Trophoblast cell (in vitro differentiated cells and primary cell): Measurements from ENCODE around the gene TMEM54.

Source experiments
- DNase-seq, 2 donors: peaks; one replicate each; pipeline ENCODE4 v3.0.0-alpha.2; 2016
- H2AFZ ChIP-seq: 2 replicates; pipeline ENCODE4 v1.6.1; 2013; ENCODE audit warnings: low read length, moderate library complexity, mild to moderate bottlenecking; ENCODE audit not compliant: insufficient read depth, poor library complexity
- H2AK5ac ChIP-seq: 2 replicates; pipeline ENCODE4 v1.6.1; 2013; ENCODE audit warnings: mild to moderate bottlenecking, low read length
- H2BK120ac ChIP-seq: 2 replicates; pipeline ENCODE4 v1.6.1; 2013; ENCODE audit warnings: low read length, mild to moderate bottlenecking, moderate library complexity; ENCODE audit not compliant: insufficient read depth, poor library complexity
- H2BK12ac ChIP-seq: 2 replicates; pipeline ENCODE4 v1.6.1; 2013; ENCODE audit warnings: mild to moderate bottlenecking, low read length, moderate library complexity
- H2BK5ac ChIP-seq: 2 replicates; pipeline ENCODE4 v1.6.1; 2013; ENCODE audit warnings: low read length, low read depth, moderate library complexity, mild to moderate bottlenecking; ENCODE audit not compliant: poor library complexity
- H3K14ac ChIP-seq: 2 replicates; pipeline ENCODE4 v1.6.1; 2013; ENCODE audit warnings: mild to moderate bottlenecking, low read length
- H3K18ac ChIP-seq: 2 replicates; pipeline ENCODE4 v1.6.1; 2013; ENCODE audit warnings: mild to moderate bottlenecking, low read length
- H3K23ac ChIP-seq: 2 replicates; pipeline ENCODE4 v1.6.1; 2013; ENCODE audit warnings: low read length
- H3K27ac ChIP-seq: 2 replicates; pipeline ENCODE4 v1.5.1; 2013; ENCODE audit warnings: low read depth, mild to moderate bottlenecking, inconsistent platforms, low read length, moderate library complexity
- H3K27me3 ChIP-seq: 2 replicates; pipeline ENCODE4 v1.6.1; 2013; ENCODE audit warnings: inconsistent platforms, mild to moderate bottlenecking, low read length, moderate library complexity; ENCODE audit not compliant: insufficient read depth
- H3K36me3 ChIP-seq, 2 experiments: 1 replicate in 1 of 2; 2 replicates in 1 of 2; pipeline ENCODE4 v1.6.1; 2013; ENCODE audit warnings: low read length in 2 of 2, mild to moderate bottlenecking in 2 of 2, moderate library complexity in 1 of 2; ENCODE audit not compliant: insufficient read depth in 2 of 2, control insufficient read depth in 1 of 2
- H3K4ac ChIP-seq: 2 replicates; pipeline ENCODE4 v1.6.1; 2013; ENCODE audit warnings: low read depth, mild to moderate bottlenecking, low read length, moderate library complexity
- H3K4me1 ChIP-seq, 2 experiments: 1 replicate in 1 of 2; 2 replicates in 1 of 2; pipeline ENCODE4 v1.6.1; 2013; ENCODE audit warnings: low read length in 2 of 2, mild to moderate bottlenecking in 2 of 2, moderate library complexity in 1 of 2; ENCODE audit not compliant: insufficient read depth in 2 of 2, control insufficient read depth in 1 of 2
- H3K4me2 ChIP-seq: 2 replicates; pipeline ENCODE4 v1.6.1; 2013; ENCODE audit warnings: inconsistent platforms, mild to moderate bottlenecking, low read length, moderate library complexity
- H3K4me3 ChIP-seq: 2 replicates; pipeline ENCODE4 v1.5.1; 2013; ENCODE audit warnings: mild to moderate bottlenecking, low read depth, low read length, inconsistent platforms
- H3K79me1 ChIP-seq: one replicate; pipeline ENCODE4 v1.6.1; 2013; ENCODE audit warnings: low read length
- H3K79me2 ChIP-seq: 2 replicates; pipeline ENCODE4 v1.6.1; 2013; ENCODE audit warnings: low read length, mild to moderate bottlenecking; ENCODE audit not compliant: control insufficient read depth, insufficient read depth, poor library complexity
- H3K9ac ChIP-seq: 2 replicates; pipeline ENCODE4 v1.6.1; 2013; ENCODE audit warnings: mild to moderate bottlenecking, low read length
- H3K9me3 ChIP-seq: 2 replicates; pipeline ENCODE4 v1.6.1; 2013; ENCODE audit warnings: low read depth, mild to moderate bottlenecking, control low read depth, inconsistent platforms, low read length; ENCODE audit not compliant: insufficient read depth
- H4K12ac ChIP-seq: 2 replicates; pipeline ENCODE4 v1.6.1; 2013; ENCODE audit warnings: low read depth, mild to moderate bottlenecking, low read length, moderate library complexity
- H4K8ac ChIP-seq: 2 replicates; pipeline ENCODE4 v1.6.1; 2013; ENCODE audit warnings: low read depth, mild to moderate bottlenecking, low read length, moderate library complexity
- H4K91ac ChIP-seq: one replicate; pipeline ENCODE4 v1.6.1; 2013; ENCODE audit warnings: low read depth, mild to moderate bottlenecking, low read length, moderate library complexity
- WGBS: extraction: QIAGEN DNeasy Blood & Tissue Kit; methylation state at CpG from one replicate; pipeline ENCODE4 v1.1.7; 2013; ENCODE audit warnings: missing lambda C conversion rate; ENCODE audit not compliant: insufficient read length, insufficient coverage; ENCODE audit errors: extremely low coverage; 5-methylcytosine and 5-hydroxymethylcytosine counted together

The TMEM54 gene

DNA sequence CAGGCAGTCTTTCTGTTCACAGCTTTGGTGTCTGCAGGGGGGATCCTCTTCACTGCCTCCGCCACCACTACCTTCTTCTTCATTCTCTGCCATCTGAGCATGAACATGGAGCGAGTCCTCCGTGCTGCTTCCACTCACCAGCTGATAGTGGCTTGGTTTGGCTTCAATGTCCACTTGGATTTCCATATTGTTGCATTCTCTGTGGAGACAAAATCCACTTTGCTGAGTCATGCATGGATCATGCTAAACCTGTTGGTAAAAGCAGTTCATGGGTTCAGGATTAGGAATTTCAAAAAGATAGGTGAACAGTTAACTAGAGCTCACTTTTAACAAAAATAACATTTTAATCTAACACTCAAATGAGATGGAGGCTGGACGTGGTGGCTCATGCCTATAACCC is 35.9 kb upstream of the TMEM54 start:
- H3K27me3 ChIP-seq, result no peaks in the 10 kb centered on the region
- no peak overlapping the region for H3K4me3 ChIP-seq
- no peak overlapping the region for H3K18ac ChIP-seq
- H3K4me1 ChIP-seq, result peaks cover 2 to 4% of the 10 kb centered on the region in 2 experiments
- H4K12ac ChIP-seq, result no peak overlapping the region
- H2BK120ac ChIP-seq, result no peak overlapping the region
- H3K4me2 ChIP-seq, result no peak overlapping the region
- H3K36me3 ChIP-seq, result peaks cover 20 to 32% of the 10 kb centered on the region in 2 experiments
- H3K79me2 ChIP-seq, result no peaks in the 10 kb centered on the region
- no peak overlapping the region for H4K8ac ChIP-seq
- no peaks in the 10 kb centered on the region for H3K9me3 ChIP-seq
- no peak overlapping the region for H2BK5ac ChIP-seq
- H2AK5ac ChIP-seq, result no peak overlapping the region
- no peak overlapping the region for H3K4ac ChIP-seq
- no peak overlapping the region for H3K23ac ChIP-seq
- H3K14ac ChIP-seq, result no peak overlapping the region
- no peak overlapping the region for H3K27ac ChIP-seq
- WGBS, result no CpG with 5 or more reads among the region's 4 CpGs
- no peak overlapping the region for H4K91ac ChIP-seq
- H2BK12ac ChIP-seq, result no peak overlapping the region
- no peak for DNase-seq
- no peak overlapping the region for H3K9ac ChIP-seq
- no peak overlapping the region for H2AFZ ChIP-seq
- H3K79me1 ChIP-seq, result peaks cover 4% of the 10 kb centered on the region

DNA sequence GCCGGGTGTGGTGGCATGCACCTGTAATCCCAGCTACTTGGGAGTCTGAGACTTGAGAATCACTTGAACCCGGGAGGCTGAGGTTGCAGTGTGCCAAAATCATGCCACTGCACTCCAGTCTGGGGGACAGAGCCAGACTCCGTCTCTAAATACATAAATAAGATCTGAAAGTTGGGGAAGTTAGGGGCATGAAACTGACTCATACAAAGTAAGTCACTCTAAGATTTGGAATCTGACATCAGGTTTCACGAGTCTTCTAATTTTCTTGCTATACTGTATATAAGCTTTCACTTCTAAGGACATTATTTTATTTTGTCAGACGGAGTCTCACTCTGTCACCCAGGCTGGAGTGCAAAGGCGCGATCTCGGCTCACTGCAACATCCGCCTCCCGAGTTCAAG is 33.3 kb upstream of the TMEM54 start:
- H3K14ac ChIP-seq, result no peak overlapping the region
- H3K27ac ChIP-seq, result peak overlapping the region; percentile 86
- no peak for DNase-seq
- H3K9me3 ChIP-seq, result no peaks in the 10 kb centered on the region
- H4K12ac ChIP-seq, result no peak overlapping the region
- H3K4me1 ChIP-seq, result peaks cover 2 to 4% of the 10 kb centered on the region in 2 experiments
- H3K79me2 ChIP-seq, result no peaks in the 10 kb centered on the region
- H4K91ac ChIP-seq, result no peak overlapping the region
- H4K8ac ChIP-seq, result peak overlapping the region; percentile 47
- no peak overlapping the region for H2AFZ ChIP-seq
- peak overlapping the region; percentile 58 for H2BK120ac ChIP-seq
- H3K27me3 ChIP-seq, result no peaks in the 10 kb centered on the region
- no CpG with 5 or more reads among the region's 10 CpGs for WGBS
- H3K4ac ChIP-seq, result no peak overlapping the region
- H2BK12ac ChIP-seq, result peak overlapping the region; percentile 36
- peaks cover 4% of the 10 kb centered on the region for H3K79me1 ChIP-seq
- H3K18ac ChIP-seq, result no peak overlapping the region
- H3K4me2 ChIP-seq, result no peak overlapping the region
- peak overlapping the region; percentile 87 for H2BK5ac ChIP-seq
- H3K23ac ChIP-seq, result no peak overlapping the region
- H2AK5ac ChIP-seq, result no peak overlapping the region
- H3K9ac ChIP-seq, result no peak overlapping the region
- H3K4me3 ChIP-seq, result no peak overlapping the region
- peaks cover 12 to 14% of the 10 kb centered on the region in 2 experiments for H3K36me3 ChIP-seq

DNA sequence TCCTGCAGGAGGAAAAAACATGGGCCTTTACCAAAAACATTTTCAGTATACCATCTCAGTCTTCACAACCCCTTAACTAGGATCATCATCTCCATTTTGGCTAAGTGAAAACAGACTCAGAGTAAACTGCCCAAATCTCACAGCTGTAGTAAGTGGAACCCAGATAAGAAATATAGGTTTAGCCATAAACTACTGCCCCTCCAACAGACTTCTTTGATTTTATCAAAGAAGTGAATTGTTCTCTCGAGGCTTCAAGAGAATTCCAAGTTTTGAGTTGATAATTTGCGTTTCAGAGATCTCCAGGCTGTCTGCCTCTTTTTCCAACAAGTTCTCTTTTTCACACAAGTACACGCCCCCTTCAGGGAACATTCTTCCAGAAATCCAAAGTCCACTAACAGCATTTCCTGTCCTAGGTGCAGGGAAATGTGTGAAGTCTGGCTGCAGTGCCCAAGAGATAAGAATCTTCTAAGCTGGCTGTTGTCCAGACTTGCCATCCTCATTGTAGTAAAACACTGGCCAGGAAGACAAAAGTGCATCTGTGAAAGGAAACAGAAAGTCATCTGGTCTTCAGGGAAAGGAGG is 32.6 kb upstream of the TMEM54 start:
- H2BK5ac ChIP-seq, result no peak overlapping the region
- DNase-seq, result peak; percentile 21 to 40
- no peak overlapping the region for H2AFZ ChIP-seq
- no peak overlapping the region for H3K18ac ChIP-seq
- no peak overlapping the region for H2BK120ac ChIP-seq
- H3K9me3 ChIP-seq, result no peaks in the 10 kb centered on the region
- no peak overlapping the region for H3K4ac ChIP-seq
- H4K91ac ChIP-seq, result no peak overlapping the region
- H3K23ac ChIP-seq, result no peak overlapping the region
- peaks cover 12 to 14% of the 10 kb centered on the region in 2 experiments for H3K36me3 ChIP-seq
- peak overlapping the region; percentile 37 for H3K4me2 ChIP-seq
- peaks cover 5% of the 10 kb centered on the region for H3K79me1 ChIP-seq
- H4K12ac ChIP-seq, result no peak overlapping the region
- no CpG with 5 or more reads among the region's 3 CpGs for WGBS
- peak overlapping the region; percentile 90 for H3K27ac ChIP-seq
- H3K79me2 ChIP-seq, result no peaks in the 10 kb centered on the region
- H3K4me1 ChIP-seq, result peaks cover 4 to 9% of the 10 kb centered on the region in 2 experiments
- H2BK12ac ChIP-seq, result no peak overlapping the region
- no peaks in the 10 kb centered on the region for H3K27me3 ChIP-seq
- H3K4me3 ChIP-seq, result no peak overlapping the region
- no peak overlapping the region for H4K8ac ChIP-seq
- H3K9ac ChIP-seq, result no peak overlapping the region
- no peak overlapping the region for H3K14ac ChIP-seq
- H2AK5ac ChIP-seq, result no peak overlapping the region

DNA sequence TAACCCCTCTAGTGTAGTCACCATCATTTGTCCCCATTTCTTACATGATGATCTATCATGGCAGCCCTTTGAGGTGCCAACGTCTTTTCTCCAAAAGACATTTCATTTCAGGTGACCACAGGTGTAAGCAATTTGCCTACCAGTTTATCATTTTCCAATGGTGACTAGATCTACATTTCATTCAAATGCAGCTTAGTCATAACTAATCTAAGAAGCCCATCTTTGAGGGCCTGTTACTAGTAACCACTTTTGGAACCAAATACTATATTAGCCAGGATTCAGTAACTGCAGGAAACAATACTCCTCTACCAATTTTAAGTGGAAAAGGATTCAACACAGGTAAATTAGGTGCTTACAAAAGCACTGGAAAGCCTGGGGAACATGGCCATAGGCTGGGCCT is 30.6 kb upstream of the TMEM54 start:
- H3K27ac ChIP-seq, result no peak overlapping the region
- H2BK5ac ChIP-seq, result no peak overlapping the region
- H3K4me3 ChIP-seq, result no peak overlapping the region
- H3K4me1 ChIP-seq, result peaks cover 7 to 11% of the 10 kb centered on the region in 2 experiments
- no CpG with 5 or more reads among the region's 1 CpG for WGBS
- H3K36me3 ChIP-seq, result peaks cover 5% of the 10 kb centered on the region in 2 experiments
- DNase-seq, result peak in 1 of 2 donors; percentile 44
- no peak overlapping the region for H4K8ac ChIP-seq
- no peaks in the 10 kb centered on the region for H3K27me3 ChIP-seq
- no peaks in the 10 kb centered on the region for H3K79me2 ChIP-seq
- no peak overlapping the region for H4K12ac ChIP-seq
- H3K9me3 ChIP-seq, result no peaks in the 10 kb centered on the region
- no peak overlapping the region for H3K4ac ChIP-seq
- H3K9ac ChIP-seq, result no peak overlapping the region
- no peak overlapping the region for H3K18ac ChIP-seq
- H4K91ac ChIP-seq, result peak overlapping the region; percentile 47
- peak overlapping the region; percentile 78 for H2BK12ac ChIP-seq
- H2AFZ ChIP-seq, result no peak overlapping the region
- H3K23ac ChIP-seq, result no peak overlapping the region
- H3K79me1 ChIP-seq, result peaks cover 10% of the 10 kb centered on the region
- no peak overlapping the region for H2BK120ac ChIP-seq
- H3K14ac ChIP-seq, result no peak overlapping the region
- H3K4me2 ChIP-seq, result no peak overlapping the region
- no peak overlapping the region for H2AK5ac ChIP-seq
